ENCODE measurements around the gene ROGDI.

The ROGDI gene

GRCh38 chr16:4783251-4783950 is 19.0 kb downstream of the ROGDI start:
- Histone ChIP-seq H3K36me3 (ENCODE audit: control insufficient read depth, insufficient read depth, low read length) (no peaks in the 10 kb centered on the region), H3K4me1 (ENCODE audit: control insufficient read depth, insufficient read depth, low read length) (no peaks in the 10 kb centered on the region), H3K27me3 (ENCODE audit: control insufficient read depth, insufficient read depth, low read length) (no peaks in the 10 kb centered on the region), H3K27ac (ENCODE audit: low read length) (no peak overlapping the region), H3K9me3 (ENCODE audit: control insufficient read depth, insufficient read depth, low read length) (no peaks in the 10 kb centered on the region), H3K4me3 (ENCODE audit: low read length) (no peak overlapping the region)
- WGBS (ENCODE audit: insufficient coverage, insufficient read length), result no CpG with 5 or more reads among the region's 25 CpGs
- DNase-seq (ENCODE audit: low read depth, low spot score), result no peak

GRCh38 chr16:4780235-4780634 is 22.2 kb downstream of the ROGDI start:
- H3K27me3 ChIP-seq (ENCODE audit: control insufficient read depth, insufficient read depth, low read length), result no peaks in the 10 kb centered on the region
- H3K27ac ChIP-seq (ENCODE audit: low read length), result no peak overlapping the region
- no peaks in the 10 kb centered on the region for H3K9me3 ChIP-seq (ENCODE audit: control insufficient read depth, insufficient read depth, low read length)
- H3K4me1 ChIP-seq (ENCODE audit: control insufficient read depth, insufficient read depth, low read length), result no peaks in the 10 kb centered on the region
- DNase-seq (ENCODE audit: low read depth, low spot score), result no peak
- no peaks in the 10 kb centered on the region for H3K36me3 ChIP-seq (ENCODE audit: control insufficient read depth, insufficient read depth, low read length)
- H3K4me3 ChIP-seq (ENCODE audit: low read length), result no peak overlapping the region
- WGBS (ENCODE audit: insufficient coverage, insufficient read length), result no CpG with 5 or more reads among the region's 4 CpGs

- no peak overlapping the region for H3K4me3 ChIP-seq (ENCODE audit: low read length)
- H3K27me3 ChIP-seq (ENCODE audit: control insufficient read depth, insufficient read depth, low read length), result no peaks in the 10 kb centered on the region
- no peaks in the 10 kb centered on the region for H3K9me3 ChIP-seq (ENCODE audit: control insufficient read depth, insufficient read depth, low read length)
- WGBS (ENCODE audit: insufficient coverage, insufficient read length), result no CpG with 5 or more reads among the region's 5 CpGs
- no peaks in the 10 kb centered on the region for H3K36me3 ChIP-seq (ENCODE audit: control insufficient read depth, insufficient read depth, low read length)
- DNase-seq (ENCODE audit: low read depth, low spot score), result no peak
- no peak overlapping the region for H3K27ac ChIP-seq (ENCODE audit: low read length)
- H3K4me1 ChIP-seq (ENCODE audit: control insufficient read depth, insufficient read depth, low read length), result no peaks in the 10 kb centered on the region
Measured at GRCh38 chr16:4778050-4778392, 24.4 kb downstream of the ROGDI start.

GRCh38 chr16:4777339-4778049 is 24.9 kb downstream of the ROGDI start:
- no peak for DNase-seq (ENCODE audit: low read depth, low spot score)
- H3K9me3 ChIP-seq (ENCODE audit: control insufficient read depth, insufficient read depth, low read length), result no peaks in the 10 kb centered on the region
- no peaks in the 10 kb centered on the region for H3K27me3 ChIP-seq (ENCODE audit: control insufficient read depth, insufficient read depth, low read length)
- WGBS (ENCODE audit: insufficient coverage, insufficient read length), result no CpG with 5 or more reads among the region's 17 CpGs
- H3K4me1 ChIP-seq (ENCODE audit: control insufficient read depth, insufficient read depth, low read length), result no peaks in the 10 kb centered on the region
- H3K4me3 ChIP-seq (ENCODE audit: low read length), result no peak overlapping the region
- no peak overlapping the region for H3K27ac ChIP-seq (ENCODE audit: low read length)
- H3K36me3 ChIP-seq (ENCODE audit: control insufficient read depth, insufficient read depth, low read length), result no peaks in the 10 kb centered on the region

- Histone ChIP-seq H3K27me3 (ENCODE audit: control insufficient read depth, insufficient read depth, low read length) (no peaks in the 10 kb centered on the region), H3K36me3 (ENCODE audit: control insufficient read depth, insufficient read depth, low read length) (no peaks in the 10 kb centered on the region), H3K4me3 (ENCODE audit: low read length) (no peak overlapping the region), H3K27ac (ENCODE audit: low read length) (no peak overlapping the region), H3K4me1 (ENCODE audit: control insufficient read depth, insufficient read depth, low read length) (no peaks in the 10 kb centered on the region), H3K9me3 (ENCODE audit: control insufficient read depth, insufficient read depth, low read length) (no peaks in the 10 kb centered on the region)
- WGBS (ENCODE audit: insufficient coverage, insufficient read length), result no CpG with 5 or more reads among the region's 2 CpGs
- DNase-seq (ENCODE audit: low read depth, low spot score), result no peak
Measured at GRCh38 chr16:4776141-4776705, 26.2 kb downstream of the ROGDI start.

- H3K9me3 ChIP-seq (ENCODE audit: control insufficient read depth, insufficient read depth, low read length), result no peaks in the 10 kb centered on the region
- WGBS (ENCODE audit: insufficient coverage, insufficient read length), result no CpG with 5 or more reads among the region's 13 CpGs
- no peaks in the 10 kb centered on the region for H3K4me1 ChIP-seq (ENCODE audit: control insufficient read depth, insufficient read depth, low read length)
- no peak for DNase-seq (ENCODE audit: low read depth, low spot score)
- H3K4me3 ChIP-seq (ENCODE audit: low read length), result no peak overlapping the region
- H3K27me3 ChIP-seq (ENCODE audit: control insufficient read depth, insufficient read depth, low read length), result no peaks in the 10 kb centered on the region
- no peaks in the 10 kb centered on the region for H3K36me3 ChIP-seq (ENCODE audit: control insufficient read depth, insufficient read depth, low read length)
- H3K27ac ChIP-seq (ENCODE audit: low read length), result no peak overlapping the region
Measured at GRCh38 chr16:4775005-4775404, 27.4 kb downstream of the ROGDI start.

- Histone ChIP-seq H3K27me3 (ENCODE audit: control insufficient read depth, insufficient read depth, low read length) (no peaks in the 10 kb centered on the region), H3K4me1 (ENCODE audit: control insufficient read depth, insufficient read depth, low read length) (no peaks in the 10 kb centered on the region), H3K27ac (ENCODE audit: low read length) (no peak overlapping the region), H3K9me3 (ENCODE audit: control insufficient read depth, insufficient read depth, low read length) (no peaks in the 10 kb centered on the region), H3K36me3 (ENCODE audit: control insufficient read depth, insufficient read depth, low read length) (no peaks in the 10 kb centered on the region), H3K4me3 (ENCODE audit: low read length) (no peak overlapping the region)
- no CpG with 5 or more reads among the region's 5 CpGs for WGBS (ENCODE audit: insufficient coverage, insufficient read length)
- DNase-seq (ENCODE audit: low read depth, low spot score), result no peak
Measured at GRCh38 chr16:4772351-4772750, 30.1 kb downstream of the ROGDI start.

GRCh38 chr16:4771646-4772045 is 30.8 kb downstream of the ROGDI start:
- DNase-seq (ENCODE audit: low read depth, low spot score), result no peak
- Histone ChIP-seq H3K36me3 (ENCODE audit: control insufficient read depth, insufficient read depth, low read length) (no peaks in the 10 kb centered on the region), H3K4me3 (ENCODE audit: low read length) (no peak overlapping the region), H3K9me3 (ENCODE audit: control insufficient read depth, insufficient read depth, low read length) (no peaks in the 10 kb centered on the region), H3K27me3 (ENCODE audit: control insufficient read depth, insufficient read depth, low read length) (no peaks in the 10 kb centered on the region), H3K4me1 (ENCODE audit: control insufficient read depth, insufficient read depth, low read length) (no peaks in the 10 kb centered on the region), H3K27ac (ENCODE audit: low read length) (no peak overlapping the region)
- no CpG with 5 or more reads among the region's 3 CpGs for WGBS (ENCODE audit: insufficient coverage, insufficient read length)

- H3K27ac ChIP-seq (ENCODE audit: low read length), result no peak overlapping the region
Measured at GRCh38 chr16:4769306-4769638, 33.2 kb downstream of the ROGDI start.

GRCh38 chr16:4768549-4769305 is 33.7 kb downstream of the ROGDI start:
- no peak overlapping the region for H3K27ac ChIP-seq (ENCODE audit: low read length)
- peak; percentile 85 for DNase-seq (ENCODE audit: low read depth, low spot score)
- H3K4me1 ChIP-seq (ENCODE audit: control insufficient read depth, insufficient read depth, low read length), result no peaks in the 10 kb centered on the region
- no CpG with 5 or more reads among the region's 48 CpGs for WGBS (ENCODE audit: insufficient coverage, insufficient read length)
- peak overlapping the region; percentile 53; the same call in 1 of the 2 replicates for H3K4me3 ChIP-seq (ENCODE audit: low read length)
- peaks cover under 1% of the 10 kb centered on the region; the same call in 1 of the 2 replicates for H3K36me3 ChIP-seq (ENCODE audit: control insufficient read depth, insufficient read depth, low read length)
- H3K27me3 ChIP-seq (ENCODE audit: control insufficient read depth, insufficient read depth, low read length), result no peaks in the 10 kb centered on the region
- no peaks in the 10 kb centered on the region for H3K9me3 ChIP-seq (ENCODE audit: control insufficient read depth, insufficient read depth, low read length)

More at GRCh38 chr16:4769306-4769638, 33.2 kb downstream of the ROGDI start:
- no peaks in the 10 kb centered on the region for H3K36me3 ChIP-seq (ENCODE audit: control insufficient read depth, insufficient read depth, low read length)
- WGBS (ENCODE audit: insufficient coverage, insufficient read length), result no CpG with 5 or more reads among the region's 7 CpGs
- peak overlapping the region; percentile 53; the same call in 1 of the 2 replicates for H3K4me3 ChIP-seq (ENCODE audit: low read length)
- H3K27me3 ChIP-seq (ENCODE audit: control insufficient read depth, insufficient read depth, low read length), result no peaks in the 10 kb centered on the region
- no peaks in the 10 kb centered on the region for H3K4me1 ChIP-seq (ENCODE audit: control insufficient read depth, insufficient read depth, low read length)
- no peak for DNase-seq (ENCODE audit: low read depth, low spot score)
- no peaks in the 10 kb centered on the region for H3K9me3 ChIP-seq (ENCODE audit: control insufficient read depth, insufficient read depth, low read length)
